Measurements from ENCODE around the gene TFAP2B. TPM values are rescaled to one million over a fixed set of nuclear protein-coding genes. Genes with fewer than 3 reads are reported as not detected.

Gene TFAP2B
- total RNA-seq, 2 experiments from 2014 or later: not detected

- CTCF ChIA-PET: no interaction called here
- Mint-ChIP-seq H3K4me1 (ENCODE audit: low read depth) (no peaks in the 10 kb centered on the region), H3K27me3 (no peaks in the 10 kb centered on the region), H3K4me3 (no peak overlapping the region), H3K27ac (no peak overlapping the region), H3K36me3 (ENCODE audit: low read depth) (no peaks in the 10 kb centered on the region), H3K9me3 (no peaks in the 10 kb centered on the region)
- no peak overlapping the region for H3K4me3 ChIP-seq (ENCODE audit: low read length)
- POLR2A ChIA-PET: no interaction called here
- H3K27me3 ChIP-seq (ENCODE audit: control insufficient read depth in 1 of 2, insufficient read depth in 2 of 2, low read length in 2 of 2): no peaks in the 10 kb centered on the region
- H3K4me1 ChIP-seq (ENCODE audit: insufficient read depth, low read length): no peaks in the 10 kb centered on the region
- no peak for TF ChIP-seq CTCF (IDR thresholded peaks at IDR 0.05)
- H3K27ac ChIP-seq (ENCODE audit: low read depth in 1 of 2, low read length in 2 of 2): no peak overlapping the region
- H3K9me3 ChIP-seq (ENCODE audit: control insufficient read depth in 1 of 2, insufficient read depth in 1 of 2, low read length in 2 of 2): peaks cover 0 to 5% of the 10 kb centered on the region in 2 experiments
- no peak for DNase-seq
- no peaks in the 10 kb centered on the region for H3K36me3 ChIP-seq (ENCODE audit: insufficient read depth, low read length)
- intact Hi-C loops (cut with DNase I, micrococcal nuclease): no loop called here
- ATAC-seq (ENCODE audit: poor library complexity): no peak
Measured at GRCh38 chr6:50861692-50862091, 43.0 kb downstream of the TFAP2B start.

- Mint-ChIP-seq H3K36me3 (ENCODE audit: low read depth) (no peaks in the 10 kb centered on the region), H3K9me3 (no peaks in the 10 kb centered on the region), H3K4me3 (no peak overlapping the region), H3K4me1 (ENCODE audit: low read depth) (no peaks in the 10 kb centered on the region), H3K27me3 (no peaks in the 10 kb centered on the region), H3K27ac (no peak overlapping the region)
- H3K27ac ChIP-seq (ENCODE audit: low read depth in 1 of 2, low read length in 2 of 2): no peak overlapping the region
- H3K4me3 ChIP-seq (ENCODE audit: low read length): no peak overlapping the region
- H3K9me3 ChIP-seq (ENCODE audit: control insufficient read depth in 1 of 2, insufficient read depth in 1 of 2, low read length in 2 of 2): peaks cover 0 to 5% of the 10 kb centered on the region in 2 experiments
- CTCF ChIA-PET: no interaction called here
- no peak for DNase-seq
- intact Hi-C loops (cut with DNase I, micrococcal nuclease): no loop called here
- no peaks in the 10 kb centered on the region for H3K4me1 ChIP-seq (ENCODE audit: insufficient read depth, low read length)
- ATAC-seq (ENCODE audit: poor library complexity): no peak
- H3K36me3 ChIP-seq (ENCODE audit: insufficient read depth, low read length): no peaks in the 10 kb centered on the region
- TF ChIP-seq CTCF (IDR thresholded peaks at IDR 0.05): no peak
- POLR2A ChIA-PET: no interaction called here
- H3K27me3 ChIP-seq (ENCODE audit: control insufficient read depth in 1 of 2, insufficient read depth in 2 of 2, low read length in 2 of 2): no peaks in the 10 kb centered on the region
Measured at GRCh38 chr6:50862176-50862575, 43.5 kb downstream of the TFAP2B start.

GRCh38 chr6:50864601-50865000 lies 45.9 kb downstream of the TFAP2B start:
- H3K36me3 ChIP-seq (ENCODE audit: insufficient read depth, low read length): no peaks in the 10 kb centered on the region
- TF ChIP-seq CTCF (IDR thresholded peaks at IDR 0.05): no peak
- no peak overlapping the region for H3K4me3 Mint-ChIP-seq
- no peak for ATAC-seq (ENCODE audit: poor library complexity)
- H3K27me3 ChIP-seq (ENCODE audit: control insufficient read depth in 1 of 2, insufficient read depth in 2 of 2, low read length in 2 of 2): no peaks in the 10 kb centered on the region
- no peaks in the 10 kb centered on the region for H3K27me3 Mint-ChIP-seq
- no peak overlapping the region for H3K27ac Mint-ChIP-seq
- no peak overlapping the region for H3K4me3 ChIP-seq (ENCODE audit: low read length)
- no peak overlapping the region for H3K27ac ChIP-seq (ENCODE audit: low read depth in 1 of 2, low read length in 2 of 2)
- no peaks in the 10 kb centered on the region for H3K4me1 ChIP-seq (ENCODE audit: insufficient read depth, low read length)
- DNase-seq: no peak
- H3K4me1 Mint-ChIP-seq (ENCODE audit: low read depth): no peaks in the 10 kb centered on the region
- intact Hi-C loops (cut with DNase I, micrococcal nuclease): no loop called here
- ChIA-PET CTCF (no interaction called here), POLR2A (no interaction called here)
- no peaks in the 10 kb centered on the region for H3K36me3 Mint-ChIP-seq (ENCODE audit: low read depth)
- H3K9me3 Mint-ChIP-seq: no peaks in the 10 kb centered on the region
- peaks cover 0 to 2% of the 10 kb centered on the region in 2 experiments for H3K9me3 ChIP-seq (ENCODE audit: control insufficient read depth in 1 of 2, insufficient read depth in 1 of 2, low read length in 2 of 2)
